SH-SY5Y (cell line): ENCODE measurements around the gene SLC5A5.

Experiments used
- GATA2 ChIP-seq: IDR thresholded peaks from 2 replicates; pipeline ENCODE4 v1.6.1; 2011; ENCODE audit warnings: mild to moderate bottlenecking, low read depth, low read length
- GATA3 ChIP-seq: IDR thresholded peaks from 2 replicates; pipeline ENCODE4 v1.6.1; 2011; ENCODE audit warnings: low read depth, mild to moderate bottlenecking, low read length, moderate library complexity

The SLC5A5 gene

DNA sequence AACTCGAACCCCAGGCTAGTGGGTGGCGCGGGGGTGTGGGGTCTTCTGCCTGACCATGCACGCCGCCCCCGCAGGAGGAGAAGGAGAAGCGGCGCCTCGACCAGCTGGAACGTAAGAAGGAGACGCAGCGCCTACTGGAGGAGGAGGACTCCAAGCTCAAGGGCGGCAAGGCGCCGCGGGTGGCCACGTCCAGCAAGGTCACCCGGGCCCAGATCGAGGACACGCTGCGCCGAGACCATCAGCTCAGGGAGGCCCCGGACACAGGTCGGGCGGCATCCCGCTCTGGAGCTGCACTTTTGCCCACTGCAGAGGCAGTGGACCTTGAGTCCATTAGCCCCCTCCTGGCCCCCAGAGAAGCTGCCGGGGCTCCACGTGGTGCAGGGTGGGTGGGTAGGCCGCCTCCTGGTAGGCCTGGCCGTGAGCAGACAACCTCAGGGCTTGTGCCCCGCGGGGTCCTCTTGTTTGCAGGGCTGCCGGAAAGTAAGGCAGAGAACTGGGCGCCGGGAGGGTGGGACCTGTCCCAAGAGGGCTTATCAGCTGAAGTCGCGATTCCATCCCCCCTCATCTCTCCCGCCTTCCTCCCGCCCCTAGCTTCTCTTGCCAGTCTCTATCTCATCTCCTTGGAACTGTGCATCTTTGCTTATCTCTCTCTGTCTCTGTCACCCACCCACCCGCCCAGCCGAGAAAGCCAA, 71.0 kb downstream of the SLC5A5 start:
- TF ChIP-seq GATA3 (no peak), GATA2 (no peak)

DNA sequence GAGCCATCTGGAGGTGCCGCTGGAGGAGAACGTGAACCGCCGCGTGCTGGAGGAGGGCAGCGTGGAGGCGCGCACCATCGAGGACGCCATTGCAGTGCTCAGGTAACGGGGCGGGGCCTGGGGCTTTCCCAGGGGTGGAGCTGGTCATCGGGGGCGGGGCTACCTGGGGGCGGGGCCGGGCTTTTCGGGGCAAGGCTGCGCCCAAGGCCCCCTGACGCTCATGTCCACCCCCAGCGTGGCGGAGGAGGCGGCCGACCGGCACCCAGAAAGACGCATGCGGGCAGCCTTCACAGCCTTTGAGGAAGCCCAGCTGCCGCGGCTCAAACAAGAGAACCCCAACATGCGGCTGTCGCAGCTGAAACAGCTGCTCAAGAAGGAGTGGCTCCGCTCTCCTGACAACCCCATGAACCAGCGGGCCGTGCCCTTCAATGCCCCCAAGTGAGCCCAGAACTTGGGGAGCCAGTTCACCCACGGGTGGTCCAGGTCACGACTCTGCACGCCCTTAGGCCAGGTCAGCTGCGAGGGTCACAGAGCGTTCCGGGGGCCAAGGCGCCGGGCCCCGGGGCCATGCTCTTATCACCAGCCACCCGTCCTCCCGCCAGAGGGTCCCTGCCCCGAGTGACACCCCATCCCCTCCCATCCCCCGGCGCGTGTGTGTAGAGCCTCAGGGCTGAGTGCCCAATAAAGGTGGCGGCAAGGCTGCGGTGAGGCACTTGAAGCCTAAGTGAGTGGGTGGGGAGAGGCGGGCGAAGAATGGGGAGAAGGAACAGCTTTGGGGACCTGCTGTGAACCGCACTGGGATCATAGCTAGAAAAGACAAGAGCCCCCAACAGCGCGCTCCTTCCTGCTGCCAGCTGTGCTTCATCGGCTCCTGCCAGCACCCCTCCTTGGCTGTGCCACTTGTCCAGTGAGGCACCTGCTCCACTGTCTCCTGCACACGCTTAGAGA, 71.8 kb downstream of the SLC5A5 start:
- TF ChIP-seq GATA2 (no peak), GATA3 (no peak)

DNA sequence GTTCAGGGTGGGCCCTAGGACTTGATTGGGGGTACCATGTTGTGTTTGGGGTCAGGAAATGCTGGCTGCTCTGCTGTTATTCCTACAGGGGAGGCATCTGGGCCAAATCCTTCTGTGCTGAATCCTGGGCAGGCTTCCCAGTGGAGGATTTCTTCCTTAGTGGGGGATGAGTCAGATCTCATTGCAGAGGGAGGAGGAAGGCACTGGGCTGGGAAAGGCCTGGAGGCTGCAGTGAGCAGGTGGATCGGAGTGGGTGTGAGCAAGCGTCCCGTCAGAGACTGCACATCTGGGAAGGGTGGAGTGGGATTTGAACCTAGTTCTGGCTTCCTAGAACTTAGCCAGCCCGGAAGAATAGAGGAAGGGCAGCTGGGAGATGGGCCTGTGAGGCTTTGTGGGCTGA, 72.6 kb downstream of the SLC5A5 start:
- TF ChIP-seq GATA2: no peak
- TF ChIP-seq GATA3: no peak
